HG03139 (cell line): ENCODE results near the gene CD244.
"Not testable (repeated sequence)": the region's sequence is repeated elsewhere in the genome, so short reads cannot be mapped to it uniquely, and the experiment has no call there.

Experiments used
- ATAC-seq: cut with Tn5 transposase; IDR thresholded peaks from one replicate; pipeline ENCODE4 v1.9.1; 2021; ENCODE audit not compliant: unreplicated experiment

Gene CD244, protein sequence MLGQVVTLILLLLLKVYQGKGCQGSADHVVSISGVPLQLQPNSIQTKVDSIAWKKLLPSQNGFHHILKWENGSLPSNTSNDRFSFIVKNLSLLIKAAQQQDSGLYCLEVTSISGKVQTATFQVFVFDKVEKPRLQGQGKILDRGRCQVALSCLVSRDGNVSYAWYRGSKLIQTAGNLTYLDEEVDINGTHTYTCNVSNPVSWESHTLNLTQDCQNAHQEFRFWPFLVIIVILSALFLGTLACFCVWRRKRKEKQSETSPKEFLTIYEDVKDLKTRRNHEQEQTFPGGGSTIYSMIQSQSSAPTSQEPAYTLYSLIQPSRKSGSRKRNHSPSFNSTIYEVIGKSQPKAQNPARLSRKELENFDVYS

GRCh38 chr1:160862203-160863060 is at the start of gene CD244:
Gene CD244, minus strand, starts transcription at chr1:160862887. Its CDS starts 210 bp downstream, at chr1:160862677.
- ATAC-seq, result peak; percentile 54

GRCh38 chr1:160911925-160912324 is 49.2 kb upstream of the CD244 start:
- no peak for ATAC-seq

- no peak for ATAC-seq
Measured at GRCh38 chr1:160911441-160911840, 48.8 kb upstream of the CD244 start.

DNA sequence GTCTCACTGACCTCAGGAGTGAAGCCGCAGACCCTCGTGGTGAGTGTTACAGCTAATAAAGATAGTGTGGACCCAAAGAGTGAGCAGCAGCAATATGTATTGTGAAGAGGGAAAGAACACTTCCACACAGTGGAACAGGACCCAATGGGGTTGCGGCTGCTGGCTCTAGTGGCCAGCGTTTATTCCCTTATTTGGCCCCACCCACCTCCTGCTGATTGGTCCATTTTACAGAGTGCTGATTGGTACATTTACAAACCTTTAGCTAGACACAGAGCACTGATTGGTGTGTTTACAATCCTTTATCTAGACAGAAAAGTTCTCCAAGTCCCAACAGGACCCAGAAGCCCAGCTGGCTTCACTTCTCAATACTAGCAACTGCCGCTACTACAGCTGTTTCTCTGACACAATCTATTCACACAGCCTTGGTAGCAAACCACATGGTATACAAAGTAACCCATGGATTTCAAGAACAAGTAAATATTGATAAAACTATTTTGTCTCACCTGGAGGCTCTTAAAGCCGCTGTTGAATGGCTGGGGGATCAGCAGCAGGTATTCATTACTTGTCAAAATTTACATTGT is 47.6 kb upstream of the CD244 start:
- no peak for ATAC-seq

GRCh38 chr1:160907976-160908375 is 45.3 kb upstream of the CD244 start:
- ATAC-seq, result no peak

DNA sequence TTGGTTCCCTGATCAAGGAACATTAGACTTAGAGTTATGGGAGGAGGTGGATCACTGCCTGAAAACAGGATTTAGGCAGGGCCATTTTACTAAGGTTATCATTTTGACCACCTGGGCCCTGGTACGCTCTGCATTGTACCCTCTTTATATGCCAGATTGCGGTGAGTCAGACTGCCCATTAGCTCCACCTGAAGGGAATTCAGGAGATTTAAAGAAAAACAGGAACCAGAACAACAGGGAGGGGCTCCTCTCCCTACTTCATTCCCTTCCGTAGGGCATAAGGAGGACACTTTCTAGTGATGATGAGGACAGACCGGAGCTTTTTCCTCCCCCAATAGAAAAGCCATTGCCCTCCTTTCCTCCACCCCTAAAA is 42.9 kb upstream of the CD244 start:
- ATAC-seq, result no peak

GRCh38 chr1:160904783-160905616 is 42.3 kb upstream of the CD244 start:
- ATAC-seq, result no peak

GRCh38 chr1:160902251-160902650 is 39.6 kb upstream of the CD244 start:
- ATAC-seq, result not testable (repeated sequence)

- no peak for ATAC-seq
Measured at GRCh38 chr1:160901768-160902167, 39.1 kb upstream of the CD244 start.

- not testable (repeated sequence) for ATAC-seq
Measured at GRCh38 chr1:160900683-160901082, 38.0 kb upstream of the CD244 start.

- ATAC-seq, result not testable (repeated sequence)
Measured at GRCh38 chr1:160894368-160895135, 31.9 kb upstream of the CD244 start.

DNA sequence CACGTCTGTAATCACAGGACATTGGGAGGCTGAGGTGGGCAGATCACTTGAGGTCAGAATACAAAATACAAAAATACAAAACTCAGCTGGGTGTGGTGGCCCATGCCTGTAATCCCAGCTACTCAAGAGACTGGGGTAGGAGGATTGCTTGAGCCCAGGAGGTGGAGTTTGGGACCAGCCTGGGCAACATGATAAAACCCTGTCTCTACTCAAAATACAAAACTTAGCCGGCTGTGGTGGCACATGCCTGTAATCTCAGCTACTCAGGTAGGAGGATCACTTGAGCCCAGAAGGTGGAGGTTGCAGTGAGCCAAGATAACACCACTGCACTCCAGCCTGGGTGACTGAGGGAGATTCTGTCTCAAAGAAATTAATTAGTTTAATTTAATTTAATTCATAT is 28.8 kb upstream of the CD244 start:
- ATAC-seq, result no peak

- no peak for ATAC-seq
Measured at GRCh38 chr1:160888926-160889325, 26.2 kb upstream of the CD244 start.

DNA sequence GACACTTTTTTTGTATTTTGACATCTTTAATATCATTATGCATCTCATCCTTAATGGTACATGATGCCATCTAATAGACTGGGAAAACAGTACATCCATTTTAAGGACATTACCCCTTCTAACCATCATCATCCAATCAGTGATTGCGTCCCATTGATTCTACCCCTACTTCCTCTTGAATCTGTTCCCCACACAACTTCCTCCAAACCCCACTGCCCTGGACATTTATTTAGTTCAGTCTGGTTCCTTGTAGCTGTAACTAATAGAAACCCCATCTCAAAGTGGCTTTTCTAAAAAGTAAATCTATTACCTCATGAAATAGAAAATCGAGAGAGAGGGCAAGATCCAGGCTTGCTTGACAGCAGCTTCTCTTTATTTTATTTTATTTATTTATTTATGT is 24.4 kb upstream of the CD244 start:
- no peak for ATAC-seq

- no peak for ATAC-seq
Measured at GRCh38 chr1:160885042-160885441, 22.4 kb upstream of the CD244 start, which contains the start of gene ITLN1. Gene ITLN1, minus strand, starts transcription at chr1:160885180. Its CDS starts 303 bp downstream, at chr1:160884877.

DNA sequence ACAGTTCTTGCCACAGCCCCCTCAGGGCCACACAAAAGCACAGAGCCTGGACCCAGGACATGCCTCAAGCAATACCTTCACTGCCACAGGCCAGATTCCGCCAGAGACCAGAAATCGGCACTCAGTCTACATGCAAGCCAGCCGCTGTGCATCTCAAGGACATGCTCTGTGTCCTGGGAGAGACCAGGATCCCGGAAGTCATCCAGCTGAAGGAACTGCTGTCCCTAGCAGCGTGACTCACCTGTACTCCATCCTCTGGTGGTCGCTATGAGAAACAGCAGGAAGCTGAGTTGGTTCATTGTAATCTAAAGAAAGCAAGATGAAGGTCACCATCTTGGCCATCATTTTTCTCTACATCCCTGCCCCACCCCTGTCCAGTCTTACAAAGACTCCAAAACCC is 21.9 kb upstream of the CD244 start:
- no peak for ATAC-seq

GRCh38 chr1:160883581-160884513 is 21.2 kb upstream of the CD244 start:
- ATAC-seq, result no peak

GRCh38 chr1:160882582-160882981 is 19.9 kb upstream of the CD244 start:
- ATAC-seq, result no peak

DNA sequence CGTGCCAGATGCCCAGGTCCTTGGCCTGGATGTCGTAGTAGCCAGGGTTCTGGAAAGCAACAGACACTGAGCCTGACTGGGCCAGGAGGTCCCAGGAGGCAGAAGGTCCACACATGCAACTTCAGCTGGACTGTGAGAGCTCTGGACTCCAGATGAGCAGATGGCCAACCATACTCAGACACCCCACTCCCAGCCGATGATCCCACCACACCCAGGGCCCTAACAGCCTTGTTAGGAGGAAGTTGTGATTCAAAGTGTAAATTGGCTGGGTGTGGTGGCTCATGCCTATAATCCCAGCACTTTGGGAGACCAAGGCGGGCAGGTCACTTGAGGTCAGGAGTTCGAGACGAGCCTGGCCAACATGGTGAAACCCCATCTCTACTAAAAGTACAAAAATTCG is 18.6 kb upstream of the CD244 start:
- ATAC-seq, result not testable (repeated sequence)
